GM12891 (cell line): ENCODE measurements around the gene BMPER.

Source experiments
- DNase-seq: peaks from one replicate; pipeline ENCODE4 v3.0.0; 2011; ENCODE audit warnings: low spot score; ENCODE audit not compliant: insufficient read length
- FAIRE-seq: peaks from 2 replicates; lab custom pipeline; 2011; peaks lifted over from hg19 to GRCh38; lab: Jason Lieb, UNC
- PAX5 ChIP-seq: IDR thresholded peaks from 2 replicates; pipeline ENCODE4 v1.6.1; 2011; ENCODE audit warnings: low read length, moderate library complexity, mild to moderate bottlenecking; ENCODE audit not compliant: insufficient read depth, severe bottlenecking
- POLR2A ChIP-seq: IDR thresholded peaks from 2 replicates; pipeline ENCODE4 v1.6.1; 2011; ENCODE audit warnings: low read depth, low read length, control low read depth
- POLR2AphosphoS5 ChIP-seq: IDR thresholded peaks from 2 replicates; pipeline ENCODE4 v1.6.1; 2011; ENCODE audit warnings: low read depth, low read length, control low read depth
- POU2F2 ChIP-seq: IDR thresholded peaks from 2 replicates; pipeline ENCODE4 v1.6.1; 2011; ENCODE audit warnings: low read depth, mild to moderate bottlenecking, control low read depth, low read length, moderate library complexity
- SPI1 ChIP-seq: IDR thresholded peaks from 2 replicates; pipeline ENCODE4 v1.6.1; 2011; ENCODE audit warnings: low read depth, low read length, control low read depth
- TAF1 ChIP-seq: IDR thresholded peaks from 2 replicates; pipeline ENCODE4 v1.6.1; 2011; ENCODE audit warnings: low read depth, low read length, control low read depth

BMPER gene

GRCh38 chr7:33934391-33934790 lies 29.1 kb downstream of the BMPER start:
- DNase-seq (no peak), FAIRE-seq (no peak)
- no peak for TF ChIP-seq POLR2A
- no peak for TF ChIP-seq POLR2AphosphoS5
- TF ChIP-seq TAF1, result no peak
- no peak for TF ChIP-seq POU2F2
- no peak for TF ChIP-seq PAX5
- TF ChIP-seq SPI1, result no peak

GRCh38 chr7:33936503-33936902 lies 31.2 kb downstream of the BMPER start:
- FAIRE-seq, result no peak
- no peak for TF ChIP-seq POLR2AphosphoS5
- no peak for DNase-seq

GRCh38 chr7:33937871-33938270 lies 32.5 kb downstream of the BMPER start:
- DNase-seq, result no peak
- no peak for TF ChIP-seq TAF1
- TF ChIP-seq POLR2A, result no peak
- no peak for TF ChIP-seq POU2F2
- TF ChIP-seq SPI1, result no peak
- TF ChIP-seq PAX5, result no peak
- no peak for TF ChIP-seq POLR2AphosphoS5
- FAIRE-seq, result no peak

GRCh38 chr7:33939121-33939520 lies 33.8 kb downstream of the BMPER start:
- DNase-seq, result no peak
- FAIRE-seq, result no peak
- TF ChIP-seq POLR2A (no peak), SPI1 (no peak), POU2F2 (no peak), TAF1 (no peak), POLR2AphosphoS5 (no peak)

GRCh38 chr7:33940503-33940902 lies 35.2 kb downstream of the BMPER start:
- TF ChIP-seq POLR2AphosphoS5, result no peak
- no peak for TF ChIP-seq SPI1
- TF ChIP-seq POLR2A, result no peak
- TF ChIP-seq POU2F2, result no peak
- TF ChIP-seq PAX5, result no peak
- no peak for TF ChIP-seq TAF1
- FAIRE-seq (no peak), DNase-seq (no peak)

GRCh38 chr7:33941418-33941817 lies 36.1 kb downstream of the BMPER start:
- TF ChIP-seq POLR2A (no peak), POLR2AphosphoS5 (no peak), POU2F2 (no peak), TAF1 (no peak), PAX5 (no peak), SPI1 (no peak)
- DNase-seq (no peak), FAIRE-seq (no peak)

- DNase-seq (no peak), FAIRE-seq (no peak)
- no peak for TF ChIP-seq PAX5
- no peak for TF ChIP-seq SPI1
- no peak for TF ChIP-seq POU2F2
- no peak for TF ChIP-seq POLR2AphosphoS5
- no peak for TF ChIP-seq POLR2A
- TF ChIP-seq TAF1, result no peak
Observed at GRCh38 chr7:33946094-33946699, 40.9 kb downstream of the BMPER start.

- TF ChIP-seq POLR2A (no peak), PAX5 (no peak), TAF1 (no peak), POLR2AphosphoS5 (no peak), POU2F2 (no peak), SPI1 (no peak)
- DNase-seq, result no peak
- no peak for FAIRE-seq
Observed at GRCh38 chr7:33950047-33950714, 44.8 kb downstream of the BMPER start.

GRCh38 chr7:33952824-33953223 lies 47.5 kb downstream of the BMPER start:
- TF ChIP-seq POLR2AphosphoS5, result no peak
- no peak for TF ChIP-seq SPI1
- no peak for TF ChIP-seq POU2F2
- no peak for TF ChIP-seq TAF1
- TF ChIP-seq PAX5, result no peak
- TF ChIP-seq POLR2A, result no peak
- FAIRE-seq, result no peak
- DNase-seq, result no peak

GRCh38 chr7:33958104-33958503 lies 52.8 kb downstream of the BMPER start:
- TF ChIP-seq POLR2A (no peak), PAX5 (no peak)
- FAIRE-seq (no peak), DNase-seq (no peak)

GRCh38 chr7:33959676-33960075 lies 54.3 kb downstream of the BMPER start:
- no peak for FAIRE-seq
- DNase-seq, result no peak
- TF ChIP-seq PAX5, result no peak
- no peak for TF ChIP-seq SPI1
- TF ChIP-seq POU2F2, result no peak
- no peak for TF ChIP-seq POLR2A
- no peak for TF ChIP-seq POLR2AphosphoS5
